Mesodermal cell (in vitro differentiated cells): Measurements from ENCODE around the gene BOLA2. TPM values are rescaled to one million over a fixed set of nuclear protein-coding genes. Genes with fewer than 3 reads are reported as not detected.
"Not testable (repeated sequence)": the region's sequence is repeated elsewhere in the genome, so short reads cannot be mapped to it uniquely, and the experiment has no call there.

Experiments
- H3K27ac ChIP-seq: 2 replicates; pipeline ENCODE4 v1.7.0; 2013; ENCODE audit warnings: mild to moderate bottlenecking, low read depth, low read length, moderate library complexity; ENCODE audit not compliant: severe bottlenecking
- H3K36me3 ChIP-seq: 2 replicates; pipeline ENCODE4 v1.7.1; 2013; ENCODE audit warnings: mild to moderate bottlenecking, low read length, moderate library complexity; ENCODE audit not compliant: control insufficient read depth, insufficient read depth
- H3K4me1 ChIP-seq: one replicate; pipeline ENCODE4 v1.7.1; 2013; ENCODE audit warnings: mild to moderate bottlenecking, low read length; ENCODE audit not compliant: insufficient read depth, control insufficient read depth, poor library complexity, severe bottlenecking
- H3K4me3 ChIP-seq: 2 replicates; pipeline ENCODE4 v1.7.0; 2013; ENCODE audit warnings: low read length, control low read depth, mild to moderate bottlenecking; ENCODE audit not compliant: insufficient read depth, poor library complexity, severe bottlenecking; ENCODE audit errors: extremely low read depth
- H3K9me3 ChIP-seq: 2 replicates; pipeline ENCODE4 v1.7.1; 2013; ENCODE audit warnings: mild to moderate bottlenecking, low read length, moderate library complexity; ENCODE audit not compliant: control insufficient read depth
- WGBS, 2 experiments: methylation state at CpG; one replicate each; pipeline ENCODE4 v1.1.5; 2013; ENCODE audit warnings: missing lambda C conversion rate in 2 of 2; ENCODE audit not compliant: insufficient coverage in 2 of 2; 5-methylcytosine and 5-hydroxymethylcytosine counted together
- polyA plus RNA-seq, 2 experiments: library from polyadenylated mRNA; stranded (reverse); fragments of 50-300 nt; gene quantifications; one replicate each; pipeline ENCODE4 v1.2.3, GENCODE V29; 2013

The BOLA2 gene
- 17.6 TPM for polyA plus RNA-seq (2013, experiment 1 of 2)
- polyA plus RNA-seq (2013, experiment 2 of 2), result 11.7 TPM

DNA sequence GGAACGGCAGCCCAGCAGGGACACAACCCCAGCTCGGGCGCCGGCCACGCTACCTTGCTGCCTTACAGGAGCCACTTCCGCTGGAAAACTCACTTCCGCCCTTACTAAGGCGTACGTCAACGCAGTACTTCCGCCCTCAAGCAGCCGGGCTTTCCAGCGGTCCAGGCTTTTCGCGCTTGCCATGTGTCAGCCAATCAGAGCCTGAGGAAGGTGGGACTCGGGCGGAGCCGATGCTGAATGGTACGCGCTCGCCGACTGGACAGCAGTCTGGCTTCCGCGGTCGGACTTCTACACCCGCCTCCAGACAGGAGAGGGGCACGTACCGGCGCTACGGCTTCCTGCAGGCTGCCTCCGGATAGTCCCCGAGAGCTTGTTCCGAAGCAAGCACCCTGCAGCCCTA, at the start of gene BOLA2, which contains the start of gene SLX1B:
Gene BOLA2 (minus strand): TSS at position 83 of the 400 bp plus-strand sequence. CDS start 98 bp downstream, outside the sequence.
Gene SLX1B (plus strand): TSS at position 265 of the 400 bp plus-strand sequence.
- H3K27ac ChIP-seq, H3K36me3 ChIP-seq, H3K4me1 ChIP-seq, H3K4me3 ChIP-seq, H3K9me3 ChIP-seq: not testable (repeated sequence)
- WGBS, 2 experiments, result no CpG with 5 or more reads among the region's 33 CpGs

DNA sequence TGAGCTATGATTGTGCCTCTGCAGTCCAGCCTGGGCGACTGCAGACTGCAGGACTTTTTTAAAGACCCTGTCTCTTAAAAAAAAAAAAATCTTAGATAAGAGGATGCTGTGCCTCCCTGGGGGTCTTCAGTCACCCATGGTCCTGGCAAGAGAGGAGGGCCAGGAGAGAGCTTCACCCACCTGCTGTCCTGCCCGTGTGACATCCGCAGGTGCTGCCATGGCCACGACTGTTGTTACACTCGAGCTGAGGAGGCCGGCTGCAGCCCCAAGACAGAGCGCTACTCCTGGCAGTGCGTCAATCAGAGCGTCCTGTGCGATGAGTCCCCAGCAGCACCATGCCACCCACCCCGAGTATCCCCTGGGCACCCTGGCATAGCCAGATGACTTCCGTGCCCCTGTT, 28.1 kb upstream of the BOLA2 start:
- H3K27ac ChIP-seq, H3K9me3 ChIP-seq, H3K4me1 ChIP-seq, H3K36me3 ChIP-seq, H3K4me3 ChIP-seq: not testable (repeated sequence)
- 100% methylated on average over 2 of the region's 12 CpGs; no CpG with 5 or more reads in 1 of the 2 experiments for WGBS, 2 experiments

- H3K9me3 ChIP-seq, H3K4me3 ChIP-seq: not testable (repeated sequence)
Observed at GRCh38 chr16:29472065-29472464, 17.9 kb upstream of the BOLA2 start.

DNA sequence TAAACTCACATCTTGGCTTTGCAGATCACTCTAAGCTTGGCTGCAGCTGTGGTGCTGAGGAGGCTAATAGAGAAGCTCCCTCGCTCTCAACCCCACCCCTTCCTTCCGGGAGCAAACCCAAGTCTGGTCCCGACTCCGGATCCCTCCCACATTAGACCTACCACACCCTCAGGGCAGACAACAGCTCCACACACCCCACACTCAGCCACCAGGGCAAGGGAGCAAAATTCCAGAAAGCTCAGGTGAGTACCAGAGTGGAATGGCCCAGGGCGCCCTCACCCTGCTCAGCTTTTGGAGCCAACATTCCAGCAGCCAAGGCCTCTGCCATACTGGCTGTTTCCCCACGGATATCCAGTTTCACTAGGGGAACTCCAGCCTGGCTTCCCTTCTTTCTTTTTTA, 15.5 kb upstream of the BOLA2 start:
- not testable (repeated sequence) for H3K36me3 ChIP-seq, H3K4me1 ChIP-seq, H3K4me3 ChIP-seq, H3K27ac ChIP-seq, H3K9me3 ChIP-seq
- 85 to 93% methylated on average over 2 of the region's 6 CpGs for WGBS, 2 experiments

More at GRCh38 chr16:29472065-29472464, 17.9 kb upstream of the BOLA2 start:
- H3K4me1 ChIP-seq, H3K27ac ChIP-seq, H3K36me3 ChIP-seq: not testable (repeated sequence)
- no CpG with 5 or more reads among the region's 4 CpGs for WGBS, 2 experiments

GRCh38 chr16:29467654-29468366, 13.7 kb upstream of the BOLA2 start:
- H3K4me3 ChIP-seq, H3K4me1 ChIP-seq, H3K36me3 ChIP-seq, H3K9me3 ChIP-seq, H3K27ac ChIP-seq: not testable (repeated sequence)
- WGBS, 2 experiments, result no CpG with 5 or more reads among the region's 10 CpGs

DNA sequence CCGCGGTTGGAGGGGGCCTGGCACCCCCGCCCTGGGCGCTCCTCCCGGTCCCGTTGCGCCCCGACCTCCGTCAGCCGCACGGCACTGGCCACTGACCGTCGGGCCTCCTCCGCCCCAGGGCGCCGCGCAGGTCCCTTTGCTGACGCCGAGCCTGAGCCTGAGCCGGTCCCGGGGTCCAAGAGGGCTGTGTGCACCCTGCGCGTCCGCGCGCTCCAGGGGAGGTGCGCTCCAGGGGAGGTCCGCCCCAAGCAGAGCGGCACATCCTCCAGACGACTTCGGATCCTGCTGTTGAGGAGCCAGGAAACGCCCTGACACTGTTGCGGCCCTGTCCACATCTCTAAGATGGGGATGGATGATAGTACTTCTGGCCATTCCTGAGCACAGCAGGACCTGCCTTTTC, 12.8 kb upstream of the BOLA2 start:
- not testable (repeated sequence) for H3K9me3 ChIP-seq, H3K4me3 ChIP-seq, H3K36me3 ChIP-seq, H3K27ac ChIP-seq, H3K4me1 ChIP-seq
- no CpG with 5 or more reads among the region's 33 CpGs for WGBS, 2 experiments

DNA sequence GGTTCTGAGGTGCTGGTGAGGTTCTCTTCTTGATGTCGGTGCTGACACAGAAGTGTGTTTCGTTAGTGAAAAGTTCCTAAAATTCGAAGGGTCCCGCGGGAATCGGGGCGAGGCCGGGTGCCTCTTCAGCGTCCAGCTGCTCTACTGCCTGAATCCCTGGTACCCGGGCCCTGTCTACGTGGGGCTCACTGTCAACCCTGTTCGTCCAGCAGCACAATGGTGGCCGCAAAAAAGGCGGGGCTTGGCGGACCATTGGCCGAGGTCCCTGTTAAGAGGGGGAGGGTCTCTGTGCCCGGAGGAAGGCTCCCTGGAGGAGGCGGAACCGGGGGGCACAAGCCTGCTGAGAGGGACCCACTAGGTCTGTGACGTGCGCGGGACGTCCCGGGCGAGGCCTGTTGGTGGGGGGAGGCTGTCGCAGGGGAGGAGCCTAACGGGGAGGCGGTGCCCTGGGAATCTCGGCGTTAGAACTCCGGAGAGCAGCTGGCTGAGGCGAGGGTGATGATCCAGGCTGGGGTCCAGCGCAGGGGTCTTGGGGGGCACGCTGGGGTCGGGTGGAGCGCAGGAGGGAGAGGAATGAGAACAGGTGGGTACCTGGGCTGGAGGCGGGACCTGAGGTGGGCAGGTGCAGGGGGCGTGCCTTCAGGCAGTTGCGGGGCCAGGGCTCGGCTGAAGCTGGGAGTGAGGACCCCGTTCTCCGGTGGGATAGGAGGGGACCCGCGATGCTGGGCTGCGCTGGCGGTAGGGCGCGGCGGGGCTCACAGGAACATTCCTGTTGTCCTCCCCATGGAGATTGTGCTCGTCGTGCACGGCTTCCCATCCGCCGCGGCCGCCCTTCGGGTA, 12.1 kb upstream of the BOLA2 start:
- H3K9me3 ChIP-seq, H3K27ac ChIP-seq, H3K4me3 ChIP-seq, H3K4me1 ChIP-seq, H3K36me3 ChIP-seq: not testable (repeated sequence)
- no CpG with 5 or more reads among the region's 57 CpGs for WGBS, 2 experiments

DNA sequence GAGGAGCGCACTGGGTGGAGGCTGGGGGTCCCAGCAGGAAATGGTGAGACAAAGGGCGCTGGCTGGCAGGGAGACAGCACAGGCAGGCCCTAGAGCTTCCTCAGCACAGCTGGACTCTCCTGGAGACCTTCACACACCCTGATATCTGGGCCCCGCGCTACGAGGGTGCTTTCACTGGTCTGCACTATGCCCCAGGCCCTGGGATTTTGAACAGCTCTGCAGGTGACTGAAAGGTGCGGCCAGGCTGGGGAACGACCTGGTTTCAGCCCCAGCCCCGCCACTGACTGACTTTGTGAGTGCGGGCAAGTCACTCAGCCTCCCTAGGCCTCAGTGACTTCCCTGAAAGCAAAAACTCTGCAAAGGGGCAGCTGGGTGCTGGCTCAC, 6.5 kb upstream of the BOLA2 start:
- H3K27ac ChIP-seq, H3K9me3 ChIP-seq, H3K36me3 ChIP-seq, H3K4me3 ChIP-seq, H3K4me1 ChIP-seq: not testable (repeated sequence)
- no CpG with 5 or more reads among the region's 9 CpGs for WGBS, 2 experiments

DNA sequence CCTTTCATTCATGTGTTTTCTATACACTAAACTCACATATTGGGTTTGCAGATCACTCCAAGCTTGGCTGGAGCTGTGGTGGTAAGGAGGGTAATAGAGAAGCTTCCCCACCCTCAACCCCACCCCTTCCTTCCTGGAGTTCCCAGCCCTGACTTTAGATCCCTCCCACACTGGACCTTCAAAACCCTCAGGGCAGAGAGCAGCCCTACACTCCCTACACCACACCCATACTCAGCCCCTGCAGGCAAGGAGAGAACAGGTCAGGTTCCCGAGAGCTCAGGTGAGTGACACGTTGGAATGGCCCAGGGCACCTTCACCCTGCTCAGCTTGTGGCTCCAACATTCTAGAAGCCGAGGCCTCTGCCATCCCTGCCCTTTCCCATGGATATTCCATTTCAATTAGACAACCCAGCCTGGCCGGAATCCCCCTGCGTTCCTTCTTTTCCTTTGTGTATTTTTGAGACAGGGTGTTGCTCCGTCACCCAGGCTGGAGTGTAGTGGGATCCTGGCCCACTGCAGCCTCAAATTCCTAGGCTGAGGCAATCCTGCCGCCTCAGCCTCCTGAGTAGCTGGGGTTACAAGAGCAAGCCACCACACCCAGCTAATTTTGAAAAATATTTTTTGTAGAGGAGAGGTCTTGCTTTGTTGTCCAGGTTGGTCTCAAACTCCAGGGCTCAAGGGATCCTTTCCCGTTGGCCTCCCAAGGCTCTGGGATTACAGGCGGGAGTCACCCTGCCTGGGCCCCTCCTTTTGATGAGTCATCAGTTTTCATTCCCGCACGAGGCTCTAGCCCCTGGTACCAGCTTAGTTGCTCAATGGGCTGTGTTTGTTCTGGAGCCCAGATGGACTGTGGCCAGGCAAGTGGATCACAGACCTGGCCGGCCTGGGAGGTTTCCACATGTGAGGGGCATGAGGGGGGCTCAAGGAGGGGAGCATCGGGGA, 5.8 kb upstream of the BOLA2 start, which contains the start of gene SULT1A4:
Gene SULT1A4 (plus strand): TSS at position 208 of the 941 bp plus-strand sequence. CDS start 1,473 bp downstream, outside the sequence.
- not testable (repeated sequence) for H3K4me3 ChIP-seq, H3K4me1 ChIP-seq, H3K36me3 ChIP-seq, H3K27ac ChIP-seq, H3K9me3 ChIP-seq
- no CpG with 5 or more reads among the region's 13 CpGs for WGBS, 2 experiments

DNA sequence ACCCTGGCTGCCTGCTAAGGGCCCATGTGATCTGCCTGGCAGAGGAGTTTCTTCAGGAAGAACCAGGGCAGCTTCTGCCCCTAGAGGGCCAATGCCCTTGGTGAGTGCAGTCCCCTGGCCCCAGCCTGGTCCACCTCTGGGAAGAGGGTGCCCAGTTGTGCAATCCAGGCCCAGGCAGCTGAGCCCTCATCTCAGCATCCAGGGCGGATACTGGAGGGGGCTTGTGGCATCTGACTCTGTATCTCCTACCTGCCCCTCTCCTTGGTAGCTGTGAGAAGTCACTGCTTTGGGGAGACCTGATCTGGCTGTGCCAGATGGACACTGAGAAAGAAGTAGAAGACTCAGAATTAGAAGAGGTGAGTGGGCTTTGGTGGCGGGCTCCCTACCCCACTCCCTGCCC, 3.5 kb upstream of the BOLA2 start:
- not testable (repeated sequence) for H3K36me3 ChIP-seq, H3K9me3 ChIP-seq, H3K4me1 ChIP-seq, H3K4me3 ChIP-seq, H3K27ac ChIP-seq
- WGBS, 2 experiments, result no CpG with 5 or more reads among the region's 2 CpGs
